ENCODE measurements around the gene CCDC39. TPM values are rescaled to one million over a fixed set of nuclear protein-coding genes. Genes with fewer than 3 reads are reported as not detected.

The CCDC39 gene
- polyA plus RNA-seq (ENCODE audit: insufficient read length in 4 of 4), result 1 to 10 TPM; 5.1 to 9.0 (median 6.6) TPM

- peak; percentile 61 to 78 (median 64) for DNase-seq (ENCODE audit: low read depth in 4 of 4, low spot score in 3 of 4)
These were observed at the start of gene CCDC39 for GRCh38 chr3:180679178-180680096. TSS of gene CCDC39 (minus strand) at chr3:180679489. CDS start at chr3:180679380, 109 bp downstream.

GRCh38 chr3:180720012-180720411 is 40.7 kb upstream of the CCDC39 start:
- no peak for DNase-seq (ENCODE audit: low read depth in 4 of 4, low spot score in 3 of 4)

DNA sequence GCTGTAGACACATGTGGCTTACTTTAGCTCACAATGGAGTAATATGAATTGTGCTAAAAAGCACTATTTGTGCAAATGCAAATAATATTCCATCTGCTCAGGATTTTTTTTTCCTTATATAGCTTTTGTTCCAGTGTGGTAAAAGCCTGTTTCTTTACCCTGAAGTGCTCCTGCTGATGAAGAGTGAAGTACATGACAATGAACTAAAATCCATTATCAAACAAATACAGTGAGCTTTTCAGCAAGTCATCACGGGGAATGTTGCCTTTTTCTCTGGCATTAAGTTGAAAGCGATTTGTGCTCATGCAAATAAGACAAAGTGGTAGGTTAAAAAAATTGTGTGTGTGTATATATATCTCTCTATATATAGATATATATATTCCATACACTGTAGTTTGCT is 28.6 kb upstream of the CCDC39 start:
- DNase-seq (ENCODE audit: low read depth in 4 of 4, low spot score in 3 of 4), result no peak

DNA sequence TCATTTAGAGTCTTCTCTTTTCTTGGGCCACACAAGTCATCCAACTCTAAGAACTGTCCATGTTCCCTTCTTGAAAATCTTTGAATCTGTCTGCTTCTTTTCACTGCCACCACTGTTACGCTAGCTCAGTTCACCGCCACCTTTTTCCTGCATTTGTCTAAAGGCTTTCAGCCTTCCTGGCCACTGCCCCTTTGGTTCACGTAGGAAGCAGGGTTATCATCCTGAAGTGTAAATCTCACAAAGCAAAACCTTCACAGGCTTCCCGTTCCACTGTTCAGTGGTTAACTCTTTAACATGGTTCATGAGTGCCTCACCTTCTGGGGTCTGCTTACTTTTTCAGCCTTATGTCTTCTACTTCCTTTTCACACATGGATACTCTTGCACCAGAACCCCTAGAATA is 26.3 kb upstream of the CCDC39 start:
- DNase-seq (ENCODE audit: low read depth in 4 of 4, low spot score in 3 of 4), result peak in 1 of 4 donors; percentile 4

- DNase-seq (ENCODE audit: low read depth in 4 of 4, low spot score in 3 of 4), result no peak
These were observed 25.2 kb upstream of the CCDC39 start for GRCh38 chr3:180704532-180704931.

GRCh38 chr3:180700941-180701340 is 21.7 kb upstream of the CCDC39 start:
- DNase-seq (ENCODE audit: low read depth in 4 of 4, low spot score in 3 of 4), result no peak

DNA sequence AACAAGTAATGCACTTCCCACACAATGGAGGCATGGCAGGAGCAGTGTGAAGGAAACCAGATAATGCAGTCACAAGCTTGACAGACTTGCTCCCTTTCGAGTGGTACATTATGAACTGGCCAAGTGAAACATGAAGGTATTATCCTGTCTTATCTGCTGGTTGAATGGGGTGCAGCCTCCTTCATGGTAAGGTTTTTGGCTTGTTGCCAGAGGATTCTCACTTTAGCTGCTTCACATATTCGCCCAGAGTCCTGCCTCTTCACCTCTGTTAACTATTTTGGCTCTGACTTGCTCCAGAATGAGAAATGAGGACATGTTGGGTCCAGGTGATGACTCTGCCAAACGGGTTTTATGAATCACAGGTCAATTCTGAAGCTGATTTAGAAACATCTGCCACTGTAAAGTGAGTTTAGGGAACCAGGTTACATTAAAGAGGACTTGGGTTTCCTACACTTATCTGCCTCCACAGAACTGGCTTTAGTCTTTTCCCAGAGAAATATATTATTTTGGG is 19.5 kb upstream of the CCDC39 start:
- no peak for DNase-seq (ENCODE audit: low read depth in 4 of 4, low spot score in 3 of 4)

- no peak for DNase-seq (ENCODE audit: low read depth in 4 of 4, low spot score in 3 of 4)
These were observed 15.0 kb upstream of the CCDC39 start for GRCh38 chr3:180694321-180694720.

GRCh38 chr3:180693656-180694055 is 14.4 kb upstream of the CCDC39 start:
- DNase-seq (ENCODE audit: low read depth in 4 of 4, low spot score in 3 of 4), result no peak

- no peak for DNase-seq (ENCODE audit: low read depth in 4 of 4, low spot score in 3 of 4)
These were observed 10.8 kb upstream of the CCDC39 start for GRCh38 chr3:180690061-180690460.

- DNase-seq (ENCODE audit: low read depth in 4 of 4, low spot score in 3 of 4), result no peak
These were observed 5.5 kb upstream of the CCDC39 start for GRCh38 chr3:180684807-180685206.

- no peak for DNase-seq (ENCODE audit: low read depth in 4 of 4, low spot score in 3 of 4)
These were observed 4.5 kb upstream of the CCDC39 start for GRCh38 chr3:180683816-180684215.

DNA sequence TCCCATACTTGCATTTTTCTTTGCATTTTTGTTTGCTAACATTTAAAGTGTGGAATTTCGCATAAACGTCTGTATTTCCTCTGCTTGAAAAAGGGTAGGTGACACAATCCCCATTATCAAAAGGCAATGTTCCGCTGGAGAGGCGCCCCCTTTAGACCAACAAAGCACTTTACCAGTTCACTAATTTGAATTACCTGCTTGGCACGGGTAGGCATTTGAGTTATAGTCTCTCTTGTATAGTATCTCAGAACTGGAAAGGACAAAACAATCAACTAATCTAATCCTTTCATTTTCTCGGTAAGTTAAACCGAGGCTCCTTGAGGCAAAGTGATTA is 775 bp upstream of the CCDC39 start:
- DNase-seq (ENCODE audit: low read depth in 4 of 4, low spot score in 3 of 4), result peak in 3 of 4 donors; percentile 25 to 31 (median 26)

DNA sequence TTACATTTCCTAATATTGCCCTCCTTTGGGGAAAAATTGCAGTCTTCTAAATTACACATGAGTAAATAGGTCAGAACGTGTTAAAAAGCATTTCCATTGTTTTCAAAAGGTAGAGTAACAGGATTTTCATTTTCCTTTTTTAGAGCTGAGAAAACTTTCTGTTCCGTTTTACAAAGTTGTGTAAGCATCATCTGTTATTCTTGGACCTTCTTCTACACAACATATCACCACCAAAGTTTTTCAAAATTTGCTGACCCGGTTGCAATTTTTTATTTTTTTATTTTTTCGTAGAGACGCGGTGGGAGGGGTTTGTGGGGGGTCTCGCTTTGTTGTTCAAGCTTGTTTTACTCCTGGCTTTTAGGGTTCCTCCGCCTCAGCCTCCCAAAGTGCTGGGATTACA is 1.1 kb downstream of the CCDC39 start:
- no peak for DNase-seq (ENCODE audit: low read depth in 4 of 4, low spot score in 3 of 4)

DNA sequence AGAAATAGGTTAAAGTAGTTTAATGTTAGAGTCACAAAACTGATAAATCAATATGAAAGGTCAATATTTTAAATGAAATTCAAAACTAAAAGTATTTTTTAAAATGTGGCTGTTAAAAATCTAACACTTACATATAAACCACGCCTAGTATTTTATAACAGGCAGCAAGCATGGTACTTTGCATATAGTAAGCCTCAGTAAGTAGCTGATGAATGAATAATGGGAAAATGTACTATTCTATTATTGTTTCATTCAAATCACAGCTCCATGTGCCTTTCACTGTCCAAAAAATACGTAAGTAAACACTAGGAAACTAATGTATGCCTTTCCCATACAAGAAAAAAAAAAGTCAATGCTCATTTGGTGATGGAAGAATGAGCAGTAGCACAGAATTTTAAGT is 17.8 kb downstream of the CCDC39 start:
- no peak for DNase-seq (ENCODE audit: low read depth in 4 of 4, low spot score in 3 of 4)

GRCh38 chr3:180657094-180657493 is 22.2 kb downstream of the CCDC39 start:
- no peak for DNase-seq (ENCODE audit: low read depth in 4 of 4, low spot score in 3 of 4)

DNA sequence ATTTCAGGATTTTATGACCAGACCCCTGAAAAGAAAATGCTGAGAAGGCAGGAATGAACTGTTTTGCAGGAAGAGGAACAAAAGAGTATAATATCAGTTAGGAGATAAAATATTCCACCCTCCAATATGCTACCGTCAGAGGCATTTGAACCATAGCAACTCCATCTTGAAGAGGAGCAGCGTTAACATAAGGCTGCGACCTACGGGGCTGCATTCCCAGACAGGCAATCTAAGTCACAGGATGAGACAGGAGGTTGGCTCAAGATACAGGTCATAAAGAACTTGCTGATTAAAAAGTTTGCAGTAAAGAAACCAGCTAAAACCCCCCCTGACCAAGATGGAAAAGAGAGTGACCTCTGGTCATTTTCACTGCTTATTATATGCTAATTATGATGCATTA is 22.9 kb downstream of the CCDC39 start:
- no peak for DNase-seq (ENCODE audit: low read depth in 4 of 4, low spot score in 3 of 4)

GRCh38 chr3:180646187-180646790 is 33.0 kb downstream of the CCDC39 start:
- DNase-seq (ENCODE audit: low read depth in 4 of 4, low spot score in 3 of 4), result no peak

DNA sequence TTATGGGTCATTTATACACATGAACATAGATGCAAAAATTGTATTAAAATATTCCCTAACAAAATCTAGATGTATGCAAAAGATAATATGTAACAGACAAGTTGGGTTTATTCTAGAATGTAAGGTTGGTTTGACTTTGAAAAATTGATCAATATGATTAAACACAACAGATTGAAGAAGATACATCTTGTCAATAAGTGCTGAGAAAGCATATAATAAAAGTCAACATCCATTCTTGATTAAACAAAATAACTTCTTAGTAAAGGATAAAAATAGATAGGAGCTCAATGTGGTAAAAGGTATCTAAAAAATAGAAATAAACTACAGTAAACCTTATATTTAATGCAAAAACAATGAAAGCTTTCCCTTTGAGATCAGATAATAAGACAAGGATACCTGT is 38.3 kb downstream of the CCDC39 start:
- no peak for DNase-seq (ENCODE audit: low read depth in 4 of 4, low spot score in 3 of 4)

GRCh38 chr3:180633722-180634121 is 45.6 kb downstream of the CCDC39 start:
- no peak for DNase-seq (ENCODE audit: low read depth in 4 of 4, low spot score in 3 of 4)

- no peak for DNase-seq (ENCODE audit: low read depth in 4 of 4, low spot score in 3 of 4)
These were observed 48.0 kb downstream of the CCDC39 start for GRCh38 chr3:180631317-180631716.

GRCh38 chr3:180630371-180630770 is 48.9 kb downstream of the CCDC39 start:
- DNase-seq (ENCODE audit: low read depth in 4 of 4, low spot score in 3 of 4), result no peak

Measured in right renal pelvis (tissue), 4 donors.